Right renal cortex interstitium (tissue), 3 donors: ENCODE measurements around the gene SNAI3. TPM values are rescaled to one million over a fixed set of nuclear protein-coding genes. Genes with fewer than 3 reads are reported as not detected.

Experiments used
- DNase-seq, 3 donors: peaks; one replicate each; pipeline ENCODE4 v3.0.0-alpha.2; 2013; ENCODE audit warnings: low read depth in 3 of 3, low spot score in 2 of 3
- polyA plus RNA-seq, 3 donors: library from polyadenylated mRNA; unstranded; fragments of 120-200 nt; gene quantifications; one replicate each; pipeline ENCODE4 v1.2.1, GENCODE V29; 2013; ENCODE audit not compliant: insufficient read length in 3 of 3

SNAI3 gene
- polyA plus RNA-seq = under 1 TPM; 0.42 to 0.62 (median 0.47) TPM

GRCh38 chr16:88686439-88687253 is at the start of gene SNAI3:
Gene SNAI3 (minus strand): TSS chr16:88686507. CDS start chr16:88686406, 101 bp downstream.
- DNase-seq = peak in 1 of 3 donors; percentile 61

- DNase-seq = no peak
Measured at GRCh38 chr16:88736088-88736487, 49.8 kb upstream of the SNAI3 start.

GRCh38 chr16:88735616-88736015 is 49.3 kb upstream of the SNAI3 start:
- DNase-seq = no peak

- DNase-seq = no peak
Measured at GRCh38 chr16:88735121-88735520, 48.8 kb upstream of the SNAI3 start.

- DNase-seq = no peak
Measured at GRCh38 chr16:88734361-88734728, 48.0 kb upstream of the SNAI3 start.

GRCh38 chr16:88733630-88734360 is 47.5 kb upstream of the SNAI3 start:
- no peak for DNase-seq

GRCh38 chr16:88732961-88733294 is 46.6 kb upstream of the SNAI3 start:
- DNase-seq = no peak

GRCh38 chr16:88732172-88732960 is 46.1 kb upstream of the SNAI3 start:
- no peak for DNase-seq

GRCh38 chr16:88731699-88732098 is 45.4 kb upstream of the SNAI3 start:
- DNase-seq = no peak

- DNase-seq = no peak
Measured at GRCh38 chr16:88730632-88731607, 44.6 kb upstream of the SNAI3 start.

- DNase-seq = no peak
Measured at GRCh38 chr16:88727871-88728270, 41.6 kb upstream of the SNAI3 start.

- no peak for DNase-seq
Measured at GRCh38 chr16:88726981-88727380, 40.7 kb upstream of the SNAI3 start.

- no peak for DNase-seq
Measured at GRCh38 chr16:88726408-88726749, 40.1 kb upstream of the SNAI3 start.

- no peak for DNase-seq
Measured at GRCh38 chr16:88725609-88726407, 39.5 kb upstream of the SNAI3 start.

- DNase-seq = no peak
Measured at GRCh38 chr16:88724855-88725555, 38.7 kb upstream of the SNAI3 start.

GRCh38 chr16:88723911-88724310 is 37.6 kb upstream of the SNAI3 start:
- no peak for DNase-seq

GRCh38 chr16:88723507-88723887 is 37.2 kb upstream of the SNAI3 start:
- DNase-seq = no peak

- DNase-seq = no peak
Measured at GRCh38 chr16:88722784-88723506, 36.6 kb upstream of the SNAI3 start.
